Vagina (tissue), 2 donors: ENCODE data around the gene DLX2.

Experiments used
- CTCF ChIP-seq, 3 experiments: fragments of 450-650 bp in 2 of 3; fragments of 200-600 bp in 1 of 3; sonication (generic) in 1 of 3; IDR thresholded peaks; one replicate each; pipeline ENCODE4 v1.5.1; 2017 to 2019; ENCODE audit warnings: antibody characterized with exemption in 3 of 3, mild to moderate bottlenecking in 2 of 3, moderate library complexity in 2 of 3
- POLR2A ChIP-seq, 2 donors: fragments of 450-650 bp; IDR thresholded peaks; one replicate each; pipeline ENCODE4 v1.6.1; 2017; ENCODE audit warnings: antibody characterized with exemption in 2 of 2, mild to moderate bottlenecking in 2 of 2, moderate library complexity in 2 of 2
- POLR2AphosphoS5 ChIP-seq, 2 donors: sonication (generic); formaldehyde crosslinking; IDR thresholded peaks; one replicate each; pipeline ENCODE4 v1.9.0; 2017; ENCODE audit warnings: antibody characterized with exemption in 2 of 2, mild to moderate bottlenecking in 2 of 2, low read depth in 1 of 2; ENCODE audit not compliant: insufficient read depth in 1 of 2

GRCh38 chr2:172135446-172135845 lies 32.7 kb upstream of the DLX2 start:
- TF ChIP-seq POLR2AphosphoS5 (IDR thresholded peaks at IDR 0.05; ENCODE audit: insufficient read depth in 1 of 2, low read depth in 1 of 2): no peak
- no peak for TF ChIP-seq CTCF (IDR thresholded peaks at IDR 0.05)
- TF ChIP-seq POLR2A (IDR thresholded peaks at IDR 0.05): no peak
